Bone marrow (tissue), 2 donors: ENCODE data around the gene SLC16A3.

ENCODE experiments used
- DNase-seq, 2 donors: peaks; one replicate each; lab custom pipeline; 2025; lab: John Stamatoyannopoulos, UW

Gene SLC16A3

GRCh38 chr17:82287013-82287867, 58.4 kb downstream of the SLC16A3 start:
- no peak for DNase-seq

GRCh38 chr17:82287868-82288801, 59.3 kb downstream of the SLC16A3 start:
- DNase-seq, result no peak
